Glutamatergic neuron (in vitro differentiated cells): ENCODE results near the gene PIEZO1. TPM values are rescaled to one million over a fixed set of nuclear protein-coding genes. Genes with fewer than 3 reads are reported as not detected.
"Not testable (repeated sequence)": the region's sequence is repeated elsewhere in the genome, so short reads cannot be mapped to it uniquely, and the experiment has no call there.

Source experiments
- DNase-seq: peaks from one replicate; pipeline ENCODE4 v3.0.0; 2022
- H3K27ac Mint-ChIP-seq: one replicate; pipeline ENCODE4 v1.8.0; 2020; ENCODE audit warnings: mild to moderate bottlenecking, mixed read lengths, inconsistent platforms; ENCODE audit not compliant: unreplicated experiment
- H3K27me3 Mint-ChIP-seq: one replicate; pipeline ENCODE4 v1.8.0; 2020; ENCODE audit warnings: mild to moderate bottlenecking, moderate library complexity, mixed read lengths, inconsistent platforms; ENCODE audit not compliant: unreplicated experiment
- H3K36me3 Mint-ChIP-seq: one replicate; pipeline ENCODE4 v1.8.0; 2020; ENCODE audit warnings: mild to moderate bottlenecking, mixed read lengths, inconsistent platforms; ENCODE audit not compliant: unreplicated experiment
- H3K4me1 Mint-ChIP-seq: one replicate; pipeline ENCODE4 v1.8.0; 2020; ENCODE audit warnings: mild to moderate bottlenecking, low read depth, mixed read lengths, inconsistent platforms; ENCODE audit not compliant: unreplicated experiment
- H3K4me3 Mint-ChIP-seq: one replicate; pipeline ENCODE4 v1.8.0; 2020; ENCODE audit warnings: mild to moderate bottlenecking, mixed read lengths, inconsistent platforms; ENCODE audit not compliant: unreplicated experiment
- H3K9me3 Mint-ChIP-seq: one replicate; pipeline ENCODE4 v1.8.0; 2020; ENCODE audit warnings: mild to moderate bottlenecking, moderate library complexity, mixed read lengths, inconsistent platforms; ENCODE audit not compliant: unreplicated experiment
- CTCF ChIP-seq: fragments of 200-600 bp; sonication (generic); IDR thresholded peaks from one replicate; pipeline ENCODE4 v1.5.0; 2021; ENCODE audit not compliant: partially characterized antibody, unreplicated experiment
- total RNA-seq: library from RNA; stranded (reverse); fragmentation: NEBNext Ultra II Directional; extraction: Animal tissue kit (Norgen Biotek cat#: 25700); gene quantifications from one replicate; pipeline ENCODE4 v1.2.1, GENCODE V29; 2021; ENCODE audit not compliant: unreplicated experiment

The PIEZO1 gene
- total RNA-seq, 1 donor from 2014 or later: 12.3 TPM

- Mint-ChIP-seq H3K4me3 (no peak overlapping the region), H3K9me3 (no peaks in the 10 kb centered on the region), H3K4me1 (peaks cover 4% of the 10 kb centered on the region), H3K36me3 (no peaks in the 10 kb centered on the region), H3K27ac (no peak overlapping the region), H3K27me3 (peaks cover 5% of the 10 kb centered on the region)
- no peak for TF ChIP-seq CTCF
- no peak for DNase-seq
Observed at GRCh38 chr16:88790312-88791211, 5.5 kb upstream of the PIEZO1 start.

- H3K36me3 Mint-ChIP-seq: no peaks in the 10 kb centered on the region
- peaks cover 4% of the 10 kb centered on the region for H3K4me1 Mint-ChIP-seq
- H3K4me3 Mint-ChIP-seq: no peak overlapping the region
- peaks cover 5% of the 10 kb centered on the region for H3K27me3 Mint-ChIP-seq
- no peak for DNase-seq
- no peak overlapping the region for H3K27ac Mint-ChIP-seq
- no peaks in the 10 kb centered on the region for H3K9me3 Mint-ChIP-seq
- TF ChIP-seq CTCF: no peak
Observed at GRCh38 chr16:88789594-88789993, 4.6 kb upstream of the PIEZO1 start.

GRCh38 chr16:88788749-88789148 lies 3.7 kb upstream of the PIEZO1 start:
- not testable (repeated sequence) for DNase-seq, H3K27me3 Mint-ChIP-seq, H3K9me3 Mint-ChIP-seq, H3K27ac Mint-ChIP-seq, H3K36me3 Mint-ChIP-seq, H3K4me3 Mint-ChIP-seq, H3K4me1 Mint-ChIP-seq

GRCh38 chr16:88787579-88788314 lies 2.7 kb upstream of the PIEZO1 start:
- Mint-ChIP-seq H3K9me3 (no peaks in the 10 kb centered on the region), H3K27ac (no peak overlapping the region), H3K4me1 (peaks cover 9% of the 10 kb centered on the region), H3K27me3 (peaks cover 8% of the 10 kb centered on the region), H3K36me3 (no peaks in the 10 kb centered on the region), H3K4me3 (no peak overlapping the region)
- no peak for DNase-seq
- no peak for TF ChIP-seq CTCF

GRCh38 chr16:88784856-88785105 lies 239 bp downstream of the PIEZO1 start:
- H3K9me3 Mint-ChIP-seq: peaks cover 2% of the 10 kb centered on the region
- H3K27ac Mint-ChIP-seq: no peak overlapping the region
- no peak for TF ChIP-seq CTCF
- peaks cover 12% of the 10 kb centered on the region for H3K4me1 Mint-ChIP-seq
- H3K36me3 Mint-ChIP-seq: no peaks in the 10 kb centered on the region
- H3K4me3 Mint-ChIP-seq: no peak overlapping the region
- DNase-seq: no peak
- H3K27me3 Mint-ChIP-seq: peaks cover 8% of the 10 kb centered on the region
